HG02981 (cell line): ENCODE measurements around the gene JMJD8.

Experiments
- ATAC-seq: cut with Tn5 transposase; IDR thresholded peaks from one replicate; pipeline ENCODE4 v1.9.1; 2021; ENCODE audit warnings: mild to moderate bottlenecking, moderate library complexity; ENCODE audit not compliant: unreplicated experiment

JMJD8 gene, protein sequence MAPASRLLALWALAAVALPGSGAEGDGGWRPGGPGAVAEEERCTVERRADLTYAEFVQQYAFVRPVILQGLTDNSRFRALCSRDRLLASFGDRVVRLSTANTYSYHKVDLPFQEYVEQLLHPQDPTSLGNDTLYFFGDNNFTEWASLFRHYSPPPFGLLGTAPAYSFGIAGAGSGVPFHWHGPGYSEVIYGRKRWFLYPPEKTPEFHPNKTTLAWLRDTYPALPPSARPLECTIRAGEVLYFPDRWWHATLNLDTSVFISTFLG

GRCh38 chr16:684071-684794 is at the start of gene JMJD8:
Gene JMJD8 (minus strand): TSS chr16:684334. CDS start chr16:684319, 15 bp downstream.
- ATAC-seq: peak; percentile 60

DNA sequence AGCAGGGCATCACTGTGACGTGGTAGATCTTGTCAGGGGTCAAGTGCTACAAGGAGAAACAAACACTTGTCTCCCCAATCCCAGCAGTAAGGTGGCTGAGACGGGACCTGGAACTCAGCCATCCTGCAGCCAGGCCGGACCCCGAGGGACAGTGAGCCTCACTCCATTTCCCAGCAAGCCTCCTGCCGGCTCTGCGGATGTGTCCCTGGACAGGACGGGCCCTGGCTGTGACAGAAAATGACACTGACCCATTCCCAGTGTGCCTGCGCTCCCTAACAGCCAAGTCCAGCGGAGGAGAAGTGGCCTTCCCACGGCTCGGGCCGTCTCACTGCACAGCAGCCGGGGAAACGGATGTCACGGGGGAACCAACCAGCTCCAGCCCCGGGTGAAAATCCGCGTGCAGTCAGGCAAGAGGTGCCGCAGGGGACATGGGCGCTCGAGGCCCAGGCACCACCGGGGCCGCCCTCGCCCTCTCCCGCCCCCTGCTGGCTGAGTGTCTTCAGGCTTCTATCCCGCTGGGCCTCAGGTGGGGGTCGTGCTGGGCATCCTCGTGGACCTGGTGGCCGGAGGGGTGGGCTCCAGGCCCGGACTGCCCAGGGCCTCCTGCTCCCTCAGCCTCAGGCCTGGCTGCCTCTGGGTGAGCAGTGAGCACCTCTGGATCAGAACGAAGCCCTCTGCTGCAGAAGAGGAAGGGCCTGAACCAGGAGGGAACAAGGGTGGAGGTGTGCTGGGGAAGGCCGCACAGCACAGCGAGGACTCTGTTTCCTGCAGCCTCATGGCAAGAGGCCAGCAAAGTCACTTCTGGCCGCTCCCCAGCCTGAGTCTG is 49.5 kb upstream of the JMJD8 start:
- no peak for ATAC-seq

GRCh38 chr16:732936-733335 is 48.8 kb upstream of the JMJD8 start:
- ATAC-seq: no peak

- no peak for ATAC-seq
These were observed 48.2 kb upstream of the JMJD8 start for GRCh38 chr16:732332-732731.

DNA sequence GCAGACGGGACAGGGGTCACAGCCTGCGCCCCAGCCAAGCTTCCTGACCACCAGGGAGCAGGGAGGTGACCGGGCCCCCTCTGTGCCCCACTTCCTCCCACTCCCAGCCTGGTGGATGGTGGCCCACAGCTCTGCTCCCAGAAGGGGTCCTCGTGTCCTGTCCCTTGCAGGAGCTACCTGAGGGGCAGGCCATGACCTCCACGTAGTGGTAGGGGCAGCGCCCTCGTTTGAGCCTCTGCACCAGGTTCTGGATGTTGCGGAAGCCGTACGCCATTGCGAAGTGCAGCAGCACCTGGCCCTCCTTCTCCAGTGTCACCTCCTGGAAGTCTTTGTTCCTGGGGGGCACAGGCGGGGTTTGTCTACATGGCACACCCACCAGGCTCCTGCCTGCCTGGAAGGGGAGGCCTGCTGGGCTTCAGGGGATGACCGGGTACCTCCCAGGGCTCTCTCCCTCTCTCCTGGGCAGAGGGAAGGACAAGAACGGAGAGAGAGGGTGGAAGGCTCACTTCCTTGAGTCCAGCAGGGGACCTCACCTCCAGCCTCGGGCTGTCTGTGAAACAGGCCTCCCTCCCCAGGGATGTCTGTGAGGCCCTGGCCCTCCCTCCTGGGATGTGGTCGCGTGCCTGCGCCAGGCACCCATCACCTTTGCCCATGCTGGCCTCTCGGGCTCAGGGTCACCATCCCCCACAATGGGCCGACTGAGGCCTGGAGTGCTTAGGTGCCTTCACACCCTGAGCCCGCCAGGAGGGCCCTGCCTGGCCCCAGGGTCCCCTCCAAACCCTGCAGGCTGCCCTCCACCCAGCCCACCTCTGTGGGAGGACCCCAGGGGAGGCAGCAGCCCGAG is 46.8 kb upstream of the JMJD8 start:
- no peak for ATAC-seq

DNA sequence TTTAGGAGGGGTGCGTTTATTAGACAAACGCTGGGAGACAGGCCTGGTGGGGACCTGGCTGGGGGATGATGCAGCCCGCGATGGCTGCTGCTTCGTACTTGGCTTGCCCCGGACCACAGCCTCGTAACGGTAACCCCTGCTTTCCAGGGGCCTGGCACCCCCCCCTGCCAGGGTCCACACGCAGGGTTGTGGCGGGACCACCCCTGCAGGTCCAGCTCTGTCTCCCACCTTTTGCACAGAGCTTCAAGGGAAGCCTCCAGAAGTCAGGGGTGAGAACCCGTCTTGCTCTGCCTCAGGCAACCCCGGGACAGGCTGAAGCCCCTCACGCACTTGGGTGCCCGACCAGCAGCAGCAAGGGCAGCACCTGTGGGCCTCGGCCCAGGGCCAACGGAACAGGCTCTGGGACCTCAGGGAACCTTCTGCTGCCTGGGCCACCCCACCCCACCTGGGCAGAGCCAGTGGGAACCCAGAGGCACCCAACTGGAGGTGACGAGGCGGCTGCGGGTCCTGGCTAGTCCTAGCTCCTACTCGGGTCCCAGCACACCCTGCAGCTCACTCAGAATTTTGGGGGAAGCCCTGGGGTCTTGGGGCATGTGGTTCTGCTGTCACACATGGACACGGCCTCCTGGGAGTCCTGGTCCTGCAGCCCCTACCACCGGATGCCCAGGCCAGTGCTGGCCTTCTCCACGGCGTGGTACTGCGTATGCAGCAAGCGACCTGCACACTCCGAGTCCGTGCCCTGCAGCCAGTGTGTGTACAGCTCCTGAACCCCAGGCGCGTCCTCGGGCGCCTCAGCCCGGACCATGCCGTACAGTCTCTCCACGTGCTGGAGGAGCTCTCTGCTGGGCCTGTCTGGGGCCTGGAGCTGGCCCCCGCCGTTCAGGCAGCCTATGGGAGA is 45.9 kb upstream of the JMJD8 start:
- no peak for ATAC-seq

- no peak for ATAC-seq
These were observed 45.0 kb upstream of the JMJD8 start for GRCh38 chr16:728890-729744.

DNA sequence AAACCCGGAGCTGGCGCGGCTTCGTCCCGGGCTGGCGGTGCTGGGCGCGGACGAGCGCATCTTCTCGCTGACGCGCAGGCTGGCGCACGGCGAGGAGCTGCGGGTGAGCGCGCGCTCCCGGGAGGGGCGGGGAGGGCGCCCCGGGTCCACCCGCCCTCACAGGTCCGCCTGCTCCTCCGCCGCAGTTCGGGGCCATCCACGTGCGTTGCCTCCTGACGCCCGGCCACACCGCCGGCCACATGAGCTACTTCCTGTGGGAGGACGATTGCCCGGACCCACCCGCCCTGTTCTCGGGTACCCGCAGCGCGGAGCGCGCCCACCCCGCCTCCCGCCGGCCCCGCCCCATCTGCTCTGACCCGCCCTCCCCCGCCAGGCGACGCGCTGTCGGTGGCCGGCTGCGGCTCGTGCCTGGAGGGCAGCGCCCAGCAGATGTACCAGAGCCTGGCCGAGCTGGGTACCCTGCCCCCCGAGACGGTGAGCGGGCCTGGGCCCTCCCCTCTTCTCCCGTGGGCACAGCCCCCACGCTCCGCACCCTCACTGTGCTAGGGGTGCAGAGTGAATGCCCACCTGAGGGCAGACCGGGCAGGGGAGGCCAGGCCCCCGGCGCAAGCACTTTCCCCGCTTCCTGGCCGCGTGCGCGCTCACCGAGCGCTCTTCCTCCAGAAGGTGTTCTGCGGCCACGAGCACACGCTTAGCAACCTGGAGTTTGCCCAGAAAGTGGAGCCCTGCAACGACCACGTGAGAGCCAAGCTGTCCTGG is 44.2 kb upstream of the JMJD8 start:
- ATAC-seq: peak; percentile 32

GRCh38 chr16:727291-727977 is 43.3 kb upstream of the JMJD8 start:
- no peak for ATAC-seq

DNA sequence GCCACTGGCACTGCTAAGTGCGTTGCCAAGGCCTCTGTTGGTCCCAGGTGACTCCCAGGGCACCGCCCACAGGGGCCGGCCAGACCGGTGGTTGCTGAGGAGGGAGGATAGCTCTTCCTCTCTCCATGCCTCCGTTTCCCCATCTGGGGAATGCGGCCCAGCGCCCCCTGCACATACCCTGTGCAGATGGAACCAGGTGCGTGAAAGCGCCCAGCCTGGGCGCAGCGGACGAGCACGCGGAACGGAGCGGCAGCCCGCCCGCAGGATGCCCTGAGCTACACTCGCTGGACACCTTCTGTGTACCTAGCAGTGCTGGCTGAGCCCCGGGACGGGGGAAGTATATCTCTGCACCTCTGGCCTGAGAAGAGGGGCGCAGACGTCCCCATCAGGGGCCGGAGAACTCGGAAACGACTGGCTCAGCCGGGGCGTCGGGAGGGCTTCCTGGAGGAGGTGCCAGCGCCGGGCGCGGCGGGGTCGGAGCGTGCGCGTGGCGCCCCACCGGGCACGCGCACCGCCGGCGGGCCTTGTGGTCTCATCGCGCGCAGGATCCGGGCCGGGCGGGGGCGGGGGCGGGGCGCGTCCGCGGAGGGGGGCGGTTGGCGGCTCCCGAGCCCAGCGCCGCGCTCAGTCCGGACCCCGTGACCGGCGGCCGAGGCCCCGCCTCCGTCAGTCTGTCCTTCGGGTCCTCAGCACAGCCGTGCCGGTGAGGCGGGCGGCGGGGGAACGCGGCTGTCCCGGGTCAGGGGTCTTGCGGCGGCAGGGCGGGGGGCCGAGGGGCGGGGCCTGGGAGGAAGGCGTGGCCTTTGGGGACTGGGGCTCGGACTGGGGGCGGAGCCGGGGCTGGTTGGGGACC is 42.5 kb upstream of the JMJD8 start, which contains the start of the genes CCDC78 and HAGHL:
Gene CCDC78, minus strand, starts transcription at position 6 of the 853 bp plus-strand sequence. CDS start 76 bp downstream, outside the sequence.
Gene HAGHL, plus strand, starts transcription at position 669 of the 853 bp plus-strand sequence. CDS start 404 bp downstream, outside the sequence.
- no peak for ATAC-seq

DNA sequence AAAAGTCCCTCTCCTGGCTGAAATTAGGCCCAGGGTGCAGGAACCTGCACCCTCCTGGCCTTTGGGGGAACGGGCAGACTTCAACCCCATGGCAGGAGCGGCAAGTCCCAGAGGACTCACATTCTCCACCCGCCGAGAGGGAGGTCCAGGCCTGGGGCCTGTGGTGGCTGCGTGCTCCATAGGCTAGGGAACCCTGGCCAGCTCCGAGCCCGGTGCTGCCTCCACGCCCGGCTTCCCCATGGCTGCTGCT is 42.0 kb upstream of the JMJD8 start:
- ATAC-seq: no peak

- no peak for ATAC-seq
These were observed 41.5 kb upstream of the JMJD8 start for GRCh38 chr16:725463-726187.

DNA sequence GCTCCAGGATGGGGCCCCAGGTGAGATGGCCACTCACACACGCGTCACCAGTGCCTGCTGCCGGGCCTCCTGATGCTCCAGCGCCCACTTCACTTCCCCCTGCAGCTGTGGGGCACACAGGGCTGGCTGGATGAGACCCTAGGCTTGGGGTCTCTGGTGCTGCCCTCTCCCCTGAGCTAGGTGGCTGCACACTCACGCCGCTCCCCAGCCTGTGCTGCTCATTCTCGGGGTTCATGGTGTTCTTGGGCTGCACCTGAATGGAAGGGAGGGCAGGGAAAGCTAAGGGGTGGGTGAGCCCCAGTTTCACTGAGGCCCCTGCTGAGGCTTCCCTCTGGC is 40.9 kb upstream of the JMJD8 start:
- ATAC-seq: no peak

DNA sequence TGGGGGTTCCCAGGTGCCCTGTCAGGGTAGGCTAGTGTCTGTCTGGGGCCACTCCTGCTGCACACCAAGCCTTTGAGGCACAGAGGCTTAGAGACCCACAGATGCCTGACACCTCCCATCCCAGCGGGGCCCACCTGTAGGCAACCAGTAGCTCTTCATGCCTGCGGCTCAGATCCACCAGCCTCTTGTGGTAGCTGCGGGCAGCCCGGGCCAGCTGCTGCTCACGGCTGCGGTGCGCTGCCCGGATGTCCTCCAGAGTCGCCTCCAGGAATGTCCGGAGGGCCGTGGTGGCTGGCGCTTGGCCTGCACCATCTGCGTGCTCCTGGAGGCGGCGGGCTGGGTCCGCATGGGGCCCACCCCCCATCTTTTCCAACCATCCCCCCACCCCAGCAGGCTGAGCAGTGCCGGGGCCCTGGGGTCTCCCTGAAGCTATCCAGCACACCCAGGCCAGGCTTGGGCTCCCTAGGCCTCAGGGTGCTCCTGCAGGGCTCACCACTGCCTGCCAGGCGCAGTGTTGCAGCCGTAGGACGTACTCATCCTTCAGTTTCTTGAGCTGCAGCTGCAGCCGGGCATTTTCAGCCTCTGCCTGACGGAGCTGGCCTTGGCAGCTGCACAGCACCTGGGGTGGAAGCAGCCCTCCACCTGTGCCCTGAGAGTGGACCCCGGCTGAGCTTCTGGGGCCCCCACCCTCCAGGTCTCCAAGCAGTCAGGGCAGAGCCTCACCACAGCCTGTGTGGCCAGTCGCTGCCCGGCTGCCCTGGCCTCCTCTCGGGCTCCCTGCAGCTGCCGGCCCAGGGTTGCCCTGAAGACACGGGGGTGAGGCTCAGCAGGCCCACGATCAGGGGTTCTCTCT is 40.3 kb upstream of the JMJD8 start:
- ATAC-seq: no peak

GRCh38 chr16:723695-724094 is 39.6 kb upstream of the JMJD8 start:
- ATAC-seq: no peak
